PC-9 (cell line): ENCODE measurements around the gene CALHM1.

Source experiments
- CTCF ChIP-seq: fragments of 200-600 bp; sonication (generic); conservative IDR thresholded peaks from 2 replicates; pipeline ENCODE4 v1.6.1; 2017; ENCODE audit warnings: mixed run types, antibody characterized with exemption, mild to moderate bottlenecking, moderate library complexity
- EZH2 ChIP-seq: fragments of 200-600 bp; sonication (generic); IDR thresholded peaks from 2 replicates; pipeline ENCODE4 v1.8.0; 2017; ENCODE audit warnings: antibody characterized with exemption, low read depth

- TF ChIP-seq CTCF (no peak), EZH2 (no peak)
These were observed 41.1 kb downstream of the CALHM1 start for GRCh38 chr10:103417601-103418000.
